GM18867 (cell line): ENCODE measurements around the gene SF1.

Experiments used
- ATAC-seq: cut with Tn5 transposase; IDR thresholded peaks from one replicate; pipeline ENCODE4 v1.9.1; 2021; ENCODE audit warnings: mild to moderate bottlenecking, moderate library complexity; ENCODE audit not compliant: unreplicated experiment

Gene SF1

DNA sequence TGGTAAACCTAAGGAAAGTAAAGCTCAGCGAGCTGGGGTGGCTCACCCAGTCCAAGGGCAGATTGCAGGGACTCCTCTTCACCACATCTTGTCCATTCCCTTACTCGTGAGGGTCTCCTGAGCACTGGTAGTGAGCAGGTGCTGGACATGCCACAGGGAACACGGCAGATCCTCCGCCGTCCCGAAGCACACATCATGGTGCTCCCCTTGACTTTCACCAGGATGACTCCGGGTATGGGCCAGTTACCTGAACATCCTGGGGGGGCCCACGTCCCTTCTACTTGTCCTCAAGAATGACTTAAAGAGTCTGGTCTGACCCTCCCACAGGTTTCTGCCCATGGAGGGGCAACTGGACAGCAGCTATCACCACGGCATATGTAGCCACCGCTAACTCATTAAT lies 8.0 kb upstream of the SF1 start:
- ATAC-seq: no peak

DNA sequence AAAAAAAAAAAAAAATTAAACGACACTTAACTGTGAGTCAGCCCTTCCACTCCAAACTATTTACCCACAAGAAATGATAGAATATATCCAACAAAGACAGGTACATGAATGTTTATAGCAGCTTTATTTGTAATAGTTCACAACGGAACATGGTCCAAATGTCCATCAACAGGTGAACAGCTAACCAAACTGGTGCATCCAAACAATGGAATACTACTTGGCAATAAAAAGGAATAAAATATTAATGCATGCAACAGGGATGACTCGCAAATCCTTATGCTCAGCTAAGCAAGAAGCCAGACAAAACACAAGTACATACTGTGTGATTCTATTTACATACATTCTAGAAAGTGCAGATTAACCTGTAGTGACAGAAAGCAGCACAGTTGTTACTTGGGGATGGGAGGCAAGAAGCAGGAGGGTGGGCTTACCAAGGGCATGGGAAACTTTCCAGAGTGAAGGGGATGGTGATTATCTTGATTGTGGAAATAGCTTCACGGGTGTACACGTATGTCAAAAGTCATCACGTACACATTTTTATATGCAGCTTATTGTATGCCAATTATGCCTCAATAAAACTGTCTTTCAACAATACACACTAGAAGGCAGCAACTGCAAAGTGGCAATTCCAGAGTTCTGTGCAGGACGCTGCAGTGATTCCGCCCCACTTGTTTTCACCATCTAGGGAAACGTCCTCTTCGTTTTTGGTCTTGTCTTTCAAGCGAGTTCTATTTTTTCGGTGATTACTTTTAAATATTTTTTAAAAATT lies 6.7 kb upstream of the SF1 start:
- ATAC-seq: no peak

DNA sequence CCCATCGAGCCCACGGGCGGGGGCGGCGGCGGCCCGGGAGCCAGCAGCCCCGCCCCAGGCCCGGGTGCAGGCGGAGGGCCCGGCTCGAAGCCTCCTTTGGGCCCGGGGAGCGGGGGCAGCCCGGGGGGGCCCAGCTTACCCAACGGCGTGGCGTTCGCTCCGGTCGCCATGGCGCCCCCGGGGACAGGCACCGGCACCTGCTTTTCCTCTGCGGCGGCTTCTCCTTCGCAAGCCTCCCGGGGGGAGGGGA lies 194 bp downstream of the SF1 start:
- no peak for ATAC-seq

DNA sequence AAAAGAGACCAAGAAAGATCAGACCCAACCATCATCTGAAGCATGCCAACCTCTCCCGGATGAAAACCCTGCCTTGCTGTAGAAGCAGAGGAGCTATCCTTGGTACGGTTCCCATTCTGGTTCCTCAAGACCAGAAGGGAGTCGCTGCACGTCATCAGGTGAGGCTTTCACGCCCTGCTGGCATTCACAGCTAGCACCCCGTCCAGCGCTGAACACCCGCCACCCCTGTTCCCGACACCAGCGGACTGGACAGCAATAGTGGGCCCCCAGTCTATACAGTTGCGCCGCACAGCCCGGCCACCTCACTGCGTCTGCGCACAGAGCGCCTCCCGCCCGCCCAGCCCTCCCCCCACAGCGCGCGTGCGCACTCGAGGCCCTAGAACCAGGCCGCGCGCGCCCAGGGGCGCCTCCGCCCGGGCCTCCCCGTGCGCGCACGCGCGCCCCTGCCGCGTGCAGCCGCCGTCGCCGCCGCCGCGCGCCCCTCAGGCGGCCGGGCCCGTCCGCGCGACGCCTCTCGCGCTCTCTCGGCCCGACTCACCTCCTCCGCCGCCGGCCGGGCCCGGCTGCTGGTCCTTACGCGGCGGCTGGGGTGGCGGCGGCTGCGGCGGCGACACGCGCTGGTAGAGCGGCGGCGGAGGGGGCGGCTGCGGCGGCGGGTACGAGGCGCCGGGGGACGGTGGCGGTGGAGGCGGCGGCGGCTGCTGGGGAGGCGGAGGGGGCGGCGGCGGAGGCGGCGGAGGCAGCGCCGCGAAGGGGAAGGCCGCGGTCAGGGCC lies 706 bp downstream of the SF1 start:
- ATAC-seq: peak; percentile 20

DNA sequence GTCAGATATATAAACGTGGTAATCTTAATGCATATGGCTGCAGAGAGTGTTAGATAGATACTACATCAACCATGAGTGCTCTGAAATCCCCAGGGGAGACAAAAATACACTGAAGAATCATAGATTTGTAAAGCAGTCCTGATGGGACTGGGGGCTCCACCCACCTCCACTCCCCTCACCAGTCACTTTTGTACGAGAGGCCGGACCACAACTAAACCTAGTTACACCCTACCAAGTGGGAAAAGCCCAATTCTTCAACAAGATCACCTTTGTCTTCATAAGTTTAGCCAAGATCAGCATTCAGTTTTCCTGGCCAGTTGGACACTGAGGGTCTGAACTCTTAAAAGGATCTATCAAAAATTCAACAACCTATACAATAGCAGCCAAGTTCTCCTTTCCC lies 1.5 kb downstream of the SF1 start:
- no peak for ATAC-seq

DNA sequence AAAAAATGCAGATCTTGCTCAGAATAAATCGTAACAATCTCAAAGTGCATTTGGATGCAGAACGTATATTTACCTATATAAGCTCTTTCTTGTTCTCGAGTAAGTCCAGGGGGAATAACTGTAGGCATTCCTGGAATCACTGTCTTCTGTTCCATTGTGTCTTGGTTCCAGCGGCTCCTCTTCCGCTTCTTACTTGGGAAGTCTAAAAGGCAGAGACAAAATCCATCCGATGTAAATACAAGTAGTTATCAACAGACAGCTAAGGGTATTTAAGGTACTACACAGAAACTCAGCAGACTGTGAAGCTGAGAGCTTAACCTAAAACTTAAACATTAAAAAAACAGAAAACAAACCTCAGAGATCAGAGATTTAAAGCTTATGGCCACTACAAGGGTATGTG lies 1.9 kb downstream of the SF1 start:
- no peak for ATAC-seq

DNA sequence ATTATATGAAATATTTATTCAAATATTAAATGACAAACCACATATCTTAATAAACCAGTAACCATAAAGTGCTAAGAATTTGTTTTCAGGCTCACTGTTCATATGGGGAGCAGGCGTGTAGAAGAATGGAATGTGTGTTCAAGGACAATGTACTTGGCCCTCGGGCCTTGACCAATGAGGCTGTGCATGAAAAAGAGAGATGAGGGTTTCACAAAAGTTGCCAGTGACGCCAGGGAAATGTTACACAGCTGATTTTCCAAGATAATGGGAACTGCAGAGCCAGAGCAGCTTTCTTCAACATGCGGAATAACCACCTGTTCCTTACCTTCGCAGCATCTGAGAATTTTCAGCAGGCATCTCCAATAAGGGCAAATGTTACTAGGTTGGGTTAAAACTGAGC lies 4.2 kb downstream of the SF1 start:
- ATAC-seq: no peak

DNA sequence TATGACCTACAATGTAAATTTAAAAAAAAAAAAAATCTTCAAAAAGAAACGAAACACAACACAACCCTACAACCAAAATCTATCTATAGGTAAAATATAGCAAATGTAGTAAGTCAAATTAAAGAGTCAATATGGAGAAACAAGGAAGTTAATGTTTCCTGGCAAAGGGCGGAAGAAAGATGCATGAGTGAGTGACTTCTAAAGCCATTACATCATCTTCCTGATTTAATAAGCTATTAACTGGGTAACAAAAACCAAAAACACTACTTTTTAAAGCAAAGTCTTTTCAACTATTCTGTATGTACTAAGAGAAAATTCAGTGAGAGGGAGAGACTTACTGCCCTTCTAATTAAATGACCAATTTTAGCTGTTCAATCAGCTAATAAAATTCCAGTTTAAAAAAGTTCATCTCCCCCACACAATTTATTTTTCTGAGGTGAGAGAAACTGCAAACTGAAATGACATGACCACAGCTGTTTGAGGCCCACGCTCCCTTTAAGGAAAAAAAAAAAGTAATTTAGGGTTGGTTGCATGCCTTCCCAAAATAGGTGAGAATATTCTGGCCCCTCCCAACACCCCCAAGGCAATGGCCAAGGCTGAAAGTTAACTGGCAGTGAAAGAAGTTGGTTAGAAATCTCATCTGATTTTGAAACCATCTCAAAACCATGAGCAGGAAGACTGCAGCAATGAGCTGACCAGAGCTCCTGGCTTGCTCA lies 5.9 kb downstream of the SF1 start:
- peak; percentile 6 for ATAC-seq

DNA sequence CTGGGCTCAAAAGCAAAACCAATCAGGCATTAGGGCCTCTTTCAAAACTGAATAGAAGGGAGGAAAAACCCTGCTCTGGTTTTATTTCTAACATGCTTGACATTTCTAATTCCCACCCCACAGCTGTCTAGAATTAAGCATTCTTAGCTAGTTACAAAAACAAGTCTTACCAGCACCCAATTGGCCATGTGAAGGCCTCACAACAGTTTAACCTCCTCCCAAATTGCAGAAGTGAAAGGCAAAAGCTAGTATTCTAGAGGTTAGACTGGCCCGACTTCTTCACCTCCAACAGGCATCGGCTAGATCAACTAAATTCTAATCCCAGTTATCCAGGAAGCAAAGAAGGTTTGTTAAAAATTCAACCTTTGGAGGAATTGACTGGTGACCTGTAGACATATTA lies 6.5 kb downstream of the SF1 start:
- ATAC-seq: peak; percentile 47

DNA sequence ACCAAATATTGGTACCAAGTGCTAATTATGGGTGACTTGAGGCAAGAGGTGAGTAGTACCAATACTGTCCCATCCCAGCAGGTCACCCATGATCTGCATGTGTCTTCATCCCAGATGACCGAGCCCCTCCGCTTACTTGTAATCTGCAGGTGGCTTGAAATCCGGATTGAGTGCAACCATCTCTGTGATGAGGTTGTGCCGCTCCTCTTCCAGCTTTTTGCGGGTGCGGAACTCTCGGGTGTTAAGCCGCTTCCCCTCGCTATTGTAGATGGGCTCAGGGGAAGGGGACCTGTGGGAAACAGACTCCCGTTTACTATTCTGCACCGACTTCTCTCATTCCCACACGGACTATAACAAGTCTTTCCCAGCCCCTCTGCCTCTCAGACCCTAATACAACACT lies 8.2 kb downstream of the SF1 start:
- ATAC-seq: no peak

DNA sequence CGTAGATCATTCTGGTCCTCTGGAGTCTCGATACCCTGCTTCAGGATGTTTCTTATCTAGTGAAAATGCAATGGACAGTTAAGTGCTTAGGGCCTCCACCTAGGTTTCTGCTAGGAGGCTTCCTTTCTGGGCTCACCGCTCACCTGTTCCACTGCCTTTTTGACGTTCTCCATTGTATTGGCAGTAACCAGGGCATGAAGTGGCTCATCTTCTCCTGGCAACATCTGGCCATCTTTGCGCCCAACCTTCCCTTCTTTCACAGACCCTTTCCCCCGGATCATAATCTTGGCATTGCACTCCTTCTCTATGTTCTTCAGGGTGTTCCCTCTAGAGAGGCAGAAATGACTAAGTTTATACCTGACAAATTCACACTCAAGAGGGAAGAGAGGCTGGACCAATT lies 9.1 kb downstream of the SF1 start:
- no peak for ATAC-seq

DNA sequence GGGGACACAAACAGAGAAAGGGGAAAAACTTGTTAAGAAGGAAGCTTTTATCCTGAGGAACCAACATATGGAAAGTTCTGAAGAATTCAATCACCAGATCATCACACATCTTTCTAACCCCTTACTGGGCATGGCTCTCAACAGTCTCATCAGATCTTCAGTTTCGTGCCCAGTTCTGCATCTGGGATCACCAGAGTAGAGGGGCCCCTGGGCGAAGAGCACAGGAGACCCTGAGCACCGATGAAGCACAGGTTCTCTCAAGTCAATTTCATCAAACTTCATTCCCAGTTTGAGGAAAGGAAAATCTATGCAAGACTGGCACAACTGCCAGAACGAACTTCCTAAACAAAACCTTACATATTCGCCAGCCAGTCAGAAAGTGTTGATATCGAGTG lies 10.0 kb downstream of the SF1 start:
- no peak for ATAC-seq

DNA sequence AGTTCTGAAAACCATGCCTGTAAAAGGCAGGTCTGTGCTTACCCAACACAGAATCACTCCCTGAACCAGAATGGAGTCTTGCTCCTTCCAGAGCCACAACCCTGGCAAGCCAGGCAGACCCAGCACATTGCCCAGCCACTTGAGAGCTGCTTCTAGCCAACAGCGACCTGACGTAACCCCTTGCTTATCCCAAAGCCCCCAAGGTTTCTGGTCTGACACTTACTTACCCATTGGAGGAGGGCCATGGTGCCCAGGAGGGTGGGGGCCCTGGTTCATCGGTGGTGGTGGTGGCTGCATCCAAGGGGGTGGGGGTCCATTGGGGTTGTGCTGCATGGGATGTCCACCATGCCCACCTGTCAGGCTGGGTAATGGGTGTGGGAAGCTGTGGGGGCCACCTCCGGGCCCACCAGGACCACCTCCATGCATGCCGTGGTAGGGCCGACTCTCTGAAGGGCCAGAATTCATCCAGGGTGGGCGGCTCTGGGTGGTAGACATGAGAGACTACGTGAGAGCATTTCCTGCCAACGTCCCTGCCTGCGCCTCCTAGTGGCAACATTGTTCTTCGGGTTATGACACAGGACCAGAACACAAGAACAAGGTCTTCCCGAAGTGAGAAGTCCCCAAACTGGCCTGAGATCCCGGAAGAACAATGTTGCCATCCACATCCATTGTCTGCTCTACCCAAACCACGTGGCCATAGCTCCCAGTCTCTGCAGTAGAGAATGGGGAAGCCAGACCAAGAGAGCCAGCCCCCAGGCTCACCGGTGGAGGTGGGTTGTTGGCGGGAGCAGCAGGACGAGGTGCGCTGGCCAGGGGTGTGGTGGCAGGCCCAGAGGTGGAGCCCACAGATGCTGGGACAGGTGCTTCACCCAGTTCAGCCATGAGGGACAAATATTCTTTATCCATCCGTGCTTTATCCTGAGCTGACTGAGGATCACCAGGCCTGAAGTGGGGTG lies 10.7 kb downstream of the SF1 start:
- ATAC-seq: no peak

DNA sequence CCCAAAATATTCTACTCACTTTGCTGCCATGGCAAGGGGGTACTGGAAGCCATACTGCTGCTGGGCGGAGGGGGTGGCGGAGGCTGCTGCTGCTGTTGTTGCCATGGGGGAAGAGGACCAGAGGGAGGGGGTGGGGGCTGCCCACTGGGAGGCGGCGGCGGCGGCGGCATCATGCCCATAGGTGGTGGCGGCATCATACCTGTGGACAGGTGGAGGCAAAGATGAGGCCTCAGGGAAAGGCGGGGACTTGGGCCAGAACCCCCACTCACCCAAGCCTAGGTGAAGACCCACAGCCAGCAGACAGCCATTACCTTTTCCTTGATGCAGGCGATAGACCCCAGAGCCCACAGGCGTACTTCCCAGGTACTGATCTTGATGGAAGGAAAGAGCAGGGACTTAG lies 11.5 kb downstream of the SF1 start:
- no peak for ATAC-seq

DNA sequence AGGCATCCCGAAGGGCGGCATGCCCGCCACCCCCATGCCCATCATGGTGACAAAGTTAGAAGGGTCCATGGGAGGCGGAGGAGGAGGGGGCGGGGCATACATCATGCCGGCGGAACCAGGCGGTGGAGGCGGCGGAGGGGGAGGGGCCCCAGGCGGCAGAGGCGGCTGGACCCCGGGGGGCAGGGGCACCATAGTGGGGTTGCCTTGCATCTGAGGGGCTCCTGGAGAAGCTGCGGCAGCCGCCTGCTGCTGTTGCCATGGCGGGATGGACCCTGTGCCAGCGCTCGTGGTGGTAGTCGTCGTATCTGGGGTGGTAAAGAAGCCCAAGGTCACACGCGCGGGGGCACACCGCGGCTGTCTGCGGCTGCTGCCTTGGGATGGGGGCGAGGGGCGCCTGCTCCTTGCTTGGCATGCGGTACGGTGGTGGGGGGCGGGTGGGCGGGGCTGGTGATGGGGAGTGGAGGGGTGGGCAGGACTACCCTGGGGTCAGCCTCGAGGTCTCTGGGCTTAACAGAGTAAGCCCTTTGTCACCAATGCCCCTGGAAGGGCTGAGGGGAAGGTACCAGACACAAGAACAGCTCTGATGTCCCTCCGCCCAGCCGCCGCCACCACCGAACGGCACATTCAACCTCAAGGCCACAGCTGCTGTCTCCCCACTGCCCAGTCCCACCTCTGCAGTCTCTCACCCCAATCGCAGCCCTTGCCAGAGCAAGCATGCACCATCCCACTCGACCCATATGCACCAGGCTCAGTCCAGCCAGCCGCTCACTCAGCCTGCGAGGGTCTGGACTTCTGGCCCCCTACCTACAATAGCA lies 12.3 kb downstream of the SF1 start:
- ATAC-seq: no peak

DNA sequence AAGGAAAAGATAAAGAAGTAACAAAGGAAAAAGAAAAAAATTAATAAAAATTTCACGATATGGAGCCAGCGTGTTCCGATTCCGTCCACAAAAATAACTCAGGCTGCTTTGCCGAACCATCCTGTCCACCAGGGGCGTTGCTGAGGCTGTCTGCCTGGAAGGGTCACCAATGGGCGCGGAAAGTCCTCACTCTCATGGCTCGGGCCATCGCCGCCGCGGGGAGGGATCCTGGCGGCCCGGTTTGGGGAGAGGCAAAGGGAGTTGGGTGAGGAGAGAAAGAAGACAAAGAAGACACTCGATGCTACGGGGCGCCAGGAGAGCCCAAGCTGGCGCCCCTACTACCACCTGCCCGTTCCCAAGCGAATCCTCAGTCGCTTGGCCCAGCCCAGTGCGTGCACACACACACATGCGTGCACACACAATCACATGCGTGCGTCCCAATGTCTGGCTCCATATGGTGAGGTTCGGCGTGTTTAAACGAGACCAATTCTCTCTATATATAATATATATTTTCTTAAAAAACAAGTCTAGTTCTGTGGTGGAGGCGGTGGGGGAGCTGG lies 13.0 kb downstream of the SF1 start:
- ATAC-seq: no peak

DNA sequence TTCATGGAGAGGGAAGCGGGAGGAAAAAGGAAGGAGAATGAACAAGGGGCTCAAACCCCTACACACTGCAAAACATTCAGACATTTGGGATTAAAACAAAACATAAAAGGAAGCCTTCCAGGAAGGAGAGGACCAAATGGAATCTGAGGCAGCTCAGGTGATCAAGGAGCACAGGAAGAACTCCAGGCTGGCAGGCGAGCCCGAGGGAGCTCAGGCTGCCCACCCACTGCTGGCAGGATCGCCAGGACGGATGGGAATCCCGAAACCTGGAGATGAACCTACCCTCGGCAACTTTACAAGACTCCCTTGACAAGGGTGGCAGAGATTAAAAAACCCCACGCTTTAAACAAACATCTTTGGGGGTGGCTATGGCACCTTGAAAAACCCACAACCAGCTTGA lies 13.6 kb downstream of the SF1 start:
- no peak for ATAC-seq

DNA sequence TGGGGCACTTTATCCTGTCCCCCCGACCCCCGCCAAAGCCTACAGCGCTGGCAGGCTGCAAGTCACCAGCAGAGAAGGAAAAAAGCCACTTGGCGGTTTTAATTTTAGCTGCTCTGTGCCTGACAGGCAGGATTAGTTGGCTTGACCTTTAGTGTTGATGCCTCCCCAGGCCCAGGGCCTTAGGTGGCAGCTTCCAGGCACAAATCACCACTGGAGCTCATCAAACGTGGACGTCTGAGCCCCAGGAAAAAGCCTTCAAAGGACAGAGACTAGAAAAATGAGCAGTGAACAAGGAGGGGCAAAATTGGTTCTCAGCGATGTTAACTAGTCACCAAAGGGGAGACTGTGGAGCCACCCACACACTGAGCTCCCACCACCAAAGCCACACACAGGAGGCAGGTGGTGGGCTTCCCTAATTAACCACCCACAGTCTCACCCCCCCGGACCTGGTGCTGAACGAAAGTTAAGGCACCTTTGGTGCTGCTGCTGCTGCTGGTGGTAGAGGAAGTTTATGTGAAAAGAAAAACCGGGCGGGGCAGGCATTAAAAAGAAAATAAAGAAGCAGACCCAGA lies 14.2 kb downstream of the SF1 start:
- ATAC-seq: no peak

DNA sequence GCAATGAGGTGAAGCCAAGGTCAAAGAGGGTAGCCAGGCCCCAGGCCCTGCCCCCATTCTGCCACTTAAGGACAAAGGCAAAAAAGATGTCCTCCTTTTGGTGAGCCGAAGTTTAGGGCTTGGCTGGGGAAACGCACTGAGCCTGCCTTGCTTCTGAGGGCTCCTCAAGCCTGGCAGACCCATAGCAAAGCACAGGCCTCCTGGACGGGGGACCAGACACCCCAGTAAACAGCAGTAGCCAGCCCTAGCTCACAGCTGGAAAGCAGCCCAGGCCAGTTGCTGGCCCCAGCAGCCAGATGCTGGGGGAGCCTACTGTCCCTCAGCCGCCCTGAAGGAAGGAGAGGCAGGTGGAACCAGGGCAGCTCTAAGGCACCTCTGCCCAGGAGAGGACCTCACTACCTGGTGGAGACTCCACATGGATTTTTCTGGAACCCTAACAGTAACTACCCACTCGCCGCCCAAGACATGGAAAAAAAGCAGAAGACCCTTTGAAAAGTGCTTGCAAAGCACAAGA lies 14.8 kb downstream of the SF1 start:
- ATAC-seq: no peak
